GM18858 (cell line): ENCODE measurements around the gene KIF26B.
"Not testable (repeated sequence)": the region's sequence is repeated elsewhere in the genome, so short reads cannot be mapped to it uniquely, and the experiment has no call there.

Experiments
- ATAC-seq: cut with Tn5 transposase; IDR thresholded peaks from one replicate; pipeline ENCODE4 v1.9.1; 2021; ENCODE audit not compliant: unreplicated experiment

KIF26B gene

GRCh38 chr1:245378311-245378722 lies 223.5 kb downstream of the KIF26B start:
- peak; percentile 40 for ATAC-seq

GRCh38 chr1:245378745-245379144 lies 224.0 kb downstream of the KIF26B start:
- peak; percentile 20 for ATAC-seq

DNA sequence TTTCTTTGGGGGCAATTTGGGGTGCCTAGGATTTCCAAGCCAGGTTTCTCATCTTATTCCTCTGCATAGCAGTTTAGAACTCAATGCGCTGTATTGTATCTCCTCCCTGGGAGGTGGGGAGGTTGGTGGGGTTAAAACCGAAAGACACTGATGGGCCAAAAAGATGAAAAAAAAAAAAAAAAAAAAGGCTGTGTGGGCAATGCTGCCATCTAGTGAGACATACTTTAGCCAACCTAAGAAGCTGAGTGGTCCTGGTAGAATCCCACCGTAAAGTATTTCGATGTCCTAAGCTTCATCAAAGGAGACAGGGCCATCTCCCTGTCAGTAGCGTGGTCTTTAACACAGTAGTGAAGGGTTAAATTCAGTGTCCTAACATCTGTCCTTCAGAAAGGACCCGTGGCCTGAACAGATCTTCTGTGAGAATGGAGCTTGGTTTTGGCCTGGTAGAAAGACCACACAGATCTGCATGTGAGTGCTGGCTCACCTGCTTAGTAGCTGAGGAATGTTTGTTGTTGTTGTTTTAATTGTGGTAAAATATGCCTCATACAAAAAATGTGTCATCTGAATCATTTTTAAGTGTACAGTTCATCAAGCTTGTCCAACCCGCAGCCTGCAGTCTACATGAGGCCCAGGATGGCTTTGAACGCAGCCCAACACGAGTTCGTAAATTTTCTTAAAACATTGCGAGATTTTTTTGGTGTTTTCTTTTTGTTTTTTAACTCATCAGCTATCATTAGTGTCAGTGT lies 226.2 kb downstream of the KIF26B start:
- no peak for ATAC-seq

DNA sequence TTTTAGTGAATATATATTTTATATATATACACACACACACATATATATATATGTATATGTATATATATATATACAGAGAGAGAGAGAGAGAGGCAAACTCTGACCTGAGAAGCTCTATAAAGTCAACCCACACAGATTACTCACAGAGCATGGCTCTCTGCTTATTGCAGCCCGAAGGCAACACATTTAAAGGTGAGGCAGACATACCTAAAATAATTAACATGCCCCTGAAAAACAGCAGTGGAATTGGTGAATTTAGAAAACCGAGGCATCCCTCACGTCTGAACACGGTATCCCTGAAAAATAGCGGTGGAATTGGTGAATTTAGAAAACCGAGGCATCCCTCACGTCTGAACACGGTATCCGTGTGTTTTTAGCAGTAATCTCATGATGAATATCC lies 228.2 kb downstream of the KIF26B start:
- ATAC-seq = no peak

- ATAC-seq = no peak
These were observed 228.9 kb downstream of the KIF26B start for GRCh38 chr1:245383396-245384330.

- no peak for ATAC-seq
These were observed 231.6 kb downstream of the KIF26B start for GRCh38 chr1:245386297-245386971.

DNA sequence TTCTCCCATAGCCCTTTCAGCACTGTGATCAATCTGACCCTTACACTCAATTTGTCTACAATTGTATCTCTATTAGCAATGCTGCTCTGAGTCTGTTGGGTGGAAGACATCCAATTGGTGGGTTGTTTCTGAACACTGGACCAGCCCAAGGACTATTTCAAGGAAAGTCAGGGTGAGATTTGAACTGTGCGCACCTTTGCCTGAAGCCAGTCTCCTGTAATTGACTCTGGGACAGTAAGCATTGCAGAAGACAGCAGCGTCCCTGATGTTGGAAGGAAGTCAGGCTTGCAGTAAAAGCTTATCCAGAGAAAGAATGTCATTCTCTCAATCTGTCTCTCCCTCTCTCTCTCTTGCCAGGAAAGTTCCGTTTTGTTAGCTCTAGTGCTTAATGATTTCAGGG lies 233.9 kb downstream of the KIF26B start:
- ATAC-seq = no peak

- no peak for ATAC-seq
These were observed 235.1 kb downstream of the KIF26B start for GRCh38 chr1:245389873-245390272.

GRCh38 chr1:245390975-245391374 lies 236.2 kb downstream of the KIF26B start:
- no peak for ATAC-seq

DNA sequence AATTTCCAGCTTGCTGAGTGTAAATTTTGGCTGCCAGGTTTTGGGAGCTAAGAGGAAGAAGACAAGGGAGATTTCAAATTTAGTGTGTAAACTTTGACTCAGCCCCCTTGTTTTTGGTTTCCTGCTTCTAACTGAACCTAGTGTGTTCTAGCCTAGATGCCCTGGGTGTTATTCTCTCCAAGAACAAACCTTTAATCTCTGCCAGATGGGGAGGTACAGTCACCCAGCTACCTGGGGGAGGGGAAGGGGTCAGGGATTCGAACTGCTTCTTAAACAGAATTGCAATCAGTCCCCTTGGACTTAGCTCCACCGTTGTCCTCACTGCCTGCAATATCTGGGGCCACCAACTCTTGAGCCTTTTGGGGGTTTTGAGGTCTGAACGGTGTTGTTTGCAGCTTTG lies 238.9 kb downstream of the KIF26B start:
- ATAC-seq = no peak

- no peak for ATAC-seq
These were observed 240.9 kb downstream of the KIF26B start for GRCh38 chr1:245395680-245396079.

GRCh38 chr1:245396615-245397014 lies 241.8 kb downstream of the KIF26B start:
- ATAC-seq = no peak

- no peak for ATAC-seq
These were observed 243.0 kb downstream of the KIF26B start for GRCh38 chr1:245397771-245398170.

DNA sequence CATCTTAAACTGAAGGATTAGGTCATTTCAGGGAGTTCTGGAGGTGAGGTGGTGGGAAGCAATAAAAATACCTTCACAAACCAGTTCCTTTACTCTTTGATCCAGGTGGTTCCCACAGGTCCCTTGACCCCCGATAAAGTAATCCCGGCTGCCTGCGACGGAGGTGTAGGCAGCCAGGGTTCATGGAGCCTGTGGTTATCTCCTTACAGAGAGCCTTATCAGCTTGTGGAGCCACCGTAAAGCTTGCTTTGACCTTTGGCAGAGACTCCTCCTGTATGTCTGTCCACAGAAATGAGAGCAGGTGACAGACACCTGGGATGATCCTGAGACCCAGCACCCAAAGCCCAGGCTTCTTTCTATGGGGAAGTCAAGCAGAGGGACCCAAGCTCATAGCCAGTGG lies 243.4 kb downstream of the KIF26B start:
- ATAC-seq = no peak

DNA sequence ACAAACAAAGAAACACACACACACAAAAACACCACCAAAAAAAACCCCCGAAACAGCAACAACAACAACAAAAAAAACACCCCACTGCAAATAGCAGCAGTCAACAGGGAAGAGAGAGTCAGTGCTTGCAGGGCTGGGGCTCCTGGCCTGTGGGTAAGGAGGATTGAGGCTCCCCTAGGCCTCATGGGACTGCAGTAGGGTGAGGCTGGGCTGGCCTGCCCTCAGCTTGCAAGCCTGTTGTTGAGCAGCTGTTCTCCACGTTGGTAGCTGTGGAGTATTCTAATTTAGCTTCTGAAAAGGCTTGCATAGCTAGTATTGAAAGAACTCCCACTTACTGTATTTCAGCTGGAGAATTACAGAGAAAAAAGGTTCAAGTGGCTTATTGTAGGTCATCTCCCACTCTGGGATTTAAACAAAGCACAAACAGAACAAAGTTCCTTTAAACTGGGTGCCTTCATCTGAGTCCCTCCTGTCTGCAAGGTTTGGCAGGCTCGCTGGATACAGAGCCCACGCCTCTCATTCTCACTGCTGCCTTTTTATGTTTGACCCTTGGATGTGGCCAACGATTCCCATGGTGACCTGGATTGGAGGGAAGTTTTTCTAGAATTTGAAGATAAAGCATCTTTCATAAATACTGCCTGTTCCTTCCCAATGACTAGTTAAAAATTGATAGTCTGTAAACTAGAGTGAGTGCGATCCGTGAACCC lies 247.2 kb downstream of the KIF26B start:
- ATAC-seq = no peak

DNA sequence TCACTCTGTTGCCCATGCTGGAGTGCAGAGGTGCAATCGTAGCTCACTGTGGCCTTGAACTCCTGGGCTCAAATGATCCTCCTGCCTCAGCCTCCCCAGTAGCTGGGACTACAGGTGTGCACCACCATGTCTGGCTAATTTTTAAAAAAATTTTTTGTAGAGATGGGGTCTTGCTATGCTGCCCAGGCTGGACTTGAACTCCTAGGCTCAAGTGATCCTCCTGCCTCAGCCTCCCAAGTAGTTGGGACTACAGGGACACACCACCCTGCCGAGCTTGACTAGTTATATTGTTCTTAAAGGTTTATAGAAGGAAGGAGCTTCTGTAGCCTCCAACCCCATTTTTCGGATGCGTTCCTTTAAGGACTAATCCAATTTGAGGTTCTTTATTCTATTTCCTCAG lies 248.2 kb downstream of the KIF26B start:
- ATAC-seq = not testable (repeated sequence)

DNA sequence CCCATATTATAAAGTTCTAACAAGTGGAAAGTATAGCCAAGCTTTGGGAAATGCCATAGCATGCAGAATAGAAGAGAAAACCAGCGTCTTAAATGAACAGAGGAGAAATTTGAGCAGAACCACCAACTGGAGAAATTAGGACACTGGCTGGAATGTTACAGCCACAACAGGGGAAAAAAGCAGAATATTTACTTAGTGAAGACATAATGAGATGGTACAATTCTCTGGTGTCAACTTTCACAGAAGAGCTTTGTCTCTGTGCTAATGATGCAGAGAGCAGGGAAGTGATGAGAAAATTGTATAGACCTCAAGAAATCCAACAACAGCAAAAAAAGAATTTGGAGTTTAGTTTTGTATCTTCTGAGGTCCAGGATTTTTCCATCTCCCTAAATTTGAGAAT lies 249.7 kb downstream of the KIF26B start:
- no peak for ATAC-seq

- no peak for ATAC-seq
These were observed 250.2 kb downstream of the KIF26B start for GRCh38 chr1:245404952-245405351.

- ATAC-seq = no peak
These were observed 251.6 kb downstream of the KIF26B start for GRCh38 chr1:245406426-245406825.

DNA sequence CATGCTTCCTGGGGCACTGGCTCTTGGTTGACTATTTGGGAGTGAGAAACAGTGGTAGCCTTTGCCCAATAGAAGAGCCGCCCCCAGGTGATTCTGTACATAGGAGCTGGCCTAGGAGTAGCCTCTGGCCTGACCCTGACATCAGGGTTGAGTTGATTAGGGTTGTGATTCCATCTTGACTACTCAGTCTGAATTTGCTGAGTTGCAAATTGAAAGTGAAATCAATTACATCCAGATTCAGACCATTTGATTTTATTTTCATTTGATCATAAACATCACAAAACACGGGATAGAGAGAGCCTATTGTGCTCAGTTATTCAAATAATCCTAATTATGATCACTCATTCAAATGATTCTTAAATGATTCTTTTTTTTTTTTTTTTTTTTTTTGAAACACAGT lies 253.2 kb downstream of the KIF26B start:
- ATAC-seq = no peak
